NCI-H1417 treated with DMSO at 0.1 percent for 48 hours (cell line): ENCODE data around the gene ZNF571.

Experiments used
- DNase-seq: peaks from one replicate; lab custom pipeline; 2025; lab: John Stamatoyannopoulos, UW

The ZNF571 gene

GRCh38 chr19:37594304-37594981 lies at the start of gene ZNF571, which contains the start of gene ZNF540:
Gene ZNF571 (minus strand): TSS chr19:37594792. CDS start chr19:37586676, 8,116 bp downstream.
Gene ZNF540 (plus strand): TSS chr19:37594876. CDS start chr19:37598448, 3,572 bp downstream.
- DNase-seq = peak; percentile 73

GRCh38 chr19:37635076-37636056 lies 40.8 kb upstream of the ZNF571 start:
- DNase-seq = no peak

GRCh38 chr19:37594982-37595382 lies 390 bp upstream of the ZNF571 start:
- DNase-seq = no peak

GRCh38 chr19:37593996-37594303 lies 642 bp downstream of the ZNF571 start:
- no peak for DNase-seq

GRCh38 chr19:37583340-37583739 lies 11.3 kb downstream of the ZNF571 start:
- DNase-seq = no peak

GRCh38 chr19:37572203-37572602 lies 22.4 kb downstream of the ZNF571 start:
- DNase-seq = no peak

GRCh38 chr19:37565370-37565669 lies 29.3 kb downstream of the ZNF571 start:
- no peak for DNase-seq

- no peak for DNase-seq
Measured at GRCh38 chr19:37564624-37565369, 29.8 kb downstream of the ZNF571 start.

GRCh38 chr19:37563518-37563917 lies 31.1 kb downstream of the ZNF571 start:
- DNase-seq = no peak

- DNase-seq = no peak
Measured at GRCh38 chr19:37551129-37551993, 43.2 kb downstream of the ZNF571 start.

- no peak for DNase-seq
Measured at GRCh38 chr19:37537391-37537947, 57.1 kb downstream of the ZNF571 start.

GRCh38 chr19:37519890-37520289 lies 74.7 kb downstream of the ZNF571 start:
- DNase-seq = no peak
